A549 (cell line): ENCODE results near the gene CHD6. TPM values are rescaled to one million over a fixed set of nuclear protein-coding genes. Genes with fewer than 3 reads are reported as not detected.
A peak's percentile ranks its signal among the peaks of the same experiment; 100 is the strongest.

Source experiments
- ATAC-seq, 2 experiments: fragments of 200-7000 bp in 1 of 2; fragments of >200 bp in 1 of 2; cut with Nextera tagmentation in 1 of 2; cut with Tn5 transposase in 1 of 2; 3 replicates each; pipeline versions ENCODE4 v1.8.0 to v1.9.1; 2018 to 2020; ENCODE audit warnings: mild to moderate bottlenecking in 1 of 2, moderate library complexity in 1 of 2
- CTCF ChIA-PET: fragments of 300-600 bp; sonication (Branson Sonifier 250); formaldehyde crosslinking; extraction: SDS; loops from one replicate; lab custom pipeline; 2021; ENCODE audit warnings: antibody characterized with exemption, inconsistent platforms; lab: Yijun Ruan, JAX
- POLR2A ChIA-PET: fragments of 350-600 bp; formaldehyde crosslinking; extraction: SDS; loops from one replicate; lab custom pipeline; 2021; ENCODE audit warnings: antibody characterized with exemption, inconsistent platforms; lab: Yijun Ruan, JAX
- DNase-seq, 2 experiments: peaks; one replicate each; pipeline versions ENCODE4 v3.0.0 to v3.0.0-alpha.2; 2011 to 2016; ENCODE audit warnings: low read depth in 1 of 2, low spot score in 1 of 2
- FAIRE-seq: peaks from 2 replicates; lab custom pipeline; 2011; peaks lifted over from hg19 to GRCh38; lab: Jason Lieb, UNC
- H3K27ac ChIP-seq, 2 experiments: fragments of >200 bp; sonication (Bioruptor Twin); formaldehyde crosslinking; 3 replicates each; pipeline ENCODE4 v1.5.1; 2016 to 2017
- H3K4me1 ChIP-seq: fragments of >200 bp; sonication (Bioruptor Twin); formaldehyde crosslinking; 3 replicates; pipeline ENCODE4 v1.6.1; 2016
- H3K4me2 ChIP-seq: fragments of >200 bp; sonication (Bioruptor Twin); formaldehyde crosslinking; 3 replicates; pipeline ENCODE4 v1.6.1; 2016
- H3K4me3 ChIP-seq: fragments of >200 bp; sonication (Bioruptor Twin); formaldehyde crosslinking; 3 replicates; pipeline ENCODE4 v1.5.1; 2016
- H3K9me3 ChIP-seq: fragments of >200 bp; sonication (Bioruptor Twin); formaldehyde crosslinking; 3 replicates; pipeline ENCODE4 v1.6.1; 2016
- EHF ChIP-seq: fragments of 250-450 bp; sonication (Bioruptor Pico); IDR thresholded peaks from 2 replicates; pipeline ENCODE4 v1.5.0; 2020; ENCODE audit warnings: mild to moderate bottlenecking
- GATA3 ChIP-seq: IDR thresholded peaks from 2 replicates; pipeline ENCODE4 v1.6.1; 2012; ENCODE audit warnings: borderline replicate concordance
- HDAC2 ChIP-seq: fragments of 200-600 bp; sonication (generic); IDR thresholded peaks from 2 replicates; pipeline ENCODE4 v1.6.1; 2016
- HOXB5 ChIP-seq: fragments of 250-450 bp; sonication (Bioruptor Pico); IDR thresholded peaks from 2 replicates; pipeline ENCODE4 v1.5.0; 2020; ENCODE audit warnings: mild to moderate bottlenecking, moderate library complexity
- JUN ChIP-seq, 2 experiments: fragments of >200 bp; sonication (Bioruptor Twin); formaldehyde crosslinking; IDR thresholded peaks; 2 replicates in 1 of 2; 3 replicates in 1 of 2; pipeline ENCODE4 v1.6.1; 2016 to 2017
- MAFK ChIP-seq: fragments of 450-650 bp; IDR thresholded peaks from 2 replicates; pipeline ENCODE4 v1.6.1; 2014; ENCODE audit not compliant: partially characterized antibody
- NFE2L2 ChIP-seq: fragments of 150-350 bp; conservative IDR thresholded peaks from 2 replicates; pipeline ENCODE4 v1.6.1; 2014; ENCODE audit warnings: low read length
- NPAS2 ChIP-seq: fragments of 250-450 bp; sonication (Bioruptor Pico); IDR thresholded peaks from 2 replicates; pipeline ENCODE4 v1.8.0; 2022; ENCODE audit warnings: mild to moderate bottlenecking, moderate library complexity, borderline replicate concordance
- PHF8 ChIP-seq: fragments of 200-600 bp; sonication (generic); IDR thresholded peaks from 2 replicates; pipeline ENCODE4 v1.6.1; 2016; ENCODE audit warnings: low read depth, mild to moderate bottlenecking, antibody characterized with exemption, moderate library complexity, borderline replicate concordance
- RARB ChIP-seq: fragments of 250-450 bp; sonication (Bioruptor Pico); IDR thresholded peaks from 2 replicates; pipeline ENCODE4 v1.8.0; 2021; ENCODE audit warnings: mild to moderate bottlenecking, moderate library complexity
- TFCP2L1 ChIP-seq: fragments of 250-450 bp; sonication (Bioruptor Pico); IDR thresholded peaks from 2 replicates; pipeline ENCODE4 v1.5.0; 2021; ENCODE audit warnings: mild to moderate bottlenecking
- ZNF302 ChIP-seq: fragments of 250-450 bp; sonication (Bioruptor Pico); IDR thresholded peaks from 2 replicates; pipeline ENCODE4 v1.9.0; 2021; ENCODE audit warnings: inconsistent platforms, mild to moderate bottlenecking, moderate library complexity
- WGBS: methylation state at CpG from one replicate; pipeline ENCODE4 v1.1.6; 2017; ENCODE audit errors: missing lambda C conversion rate; 5-methylcytosine and 5-hydroxymethylcytosine counted together
- polyA plus RNA-seq, 4 experiments: library from polyadenylated mRNA; depleted of rRNA in 3 of 4; stranded (reverse); fragments of >200 nt; fragmentation: RNase III in 1 of 4; extraction: RNeasy Plus Mini Kit Qiagen cat#74134 plus additional on column Dnase treatment in 1 of 4; gene quantifications; 2 replicates in 3 of 4; 3 replicates in 1 of 4; pipeline ENCODE4 v1.2.3, GENCODE V29; 2011 to 2017
- TF ChIP-seq, protein P1 (sequence below): fragments of 250-450 bp; sonication (Bioruptor Pico); IDR thresholded peaks from 2 replicates; pipeline ENCODE4 v1.5.0; 2020; ENCODE audit warnings: low read depth, mild to moderate bottlenecking, moderate library complexity
- TF ChIP-seq, protein P2 (sequence below): fragments of 150-350 bp; IDR thresholded peaks from 2 replicates; pipeline ENCODE4 v1.6.1; 2014; ENCODE audit warnings: low read depth, mild to moderate bottlenecking, low read length
- TF ChIP-seq, protein P3 (sequence below): fragments of 200-600 bp; sonication (generic); IDR thresholded peaks from 2 replicates; pipeline ENCODE4 v1.6.1; 2016; ENCODE audit warnings: antibody characterized with exemption, mild to moderate bottlenecking, moderate library complexity
- TF ChIP-seq, protein P4 (sequence below): IDR thresholded peaks from 2 replicates; pipeline ENCODE4 v1.6.1; 2012
- TF ChIP-seq, protein P5 (sequence below): fragments of >200 bp; sonication (Bioruptor Twin); formaldehyde crosslinking; IDR thresholded peaks from 3 replicates; pipeline ENCODE4 v1.5.1; 2016
- TF ChIP-seq, protein P6 (sequence below): IDR thresholded peaks from 2 replicates; pipeline ENCODE4 v1.6.1; 2012; ENCODE audit warnings: low read depth, borderline replicate concordance
- TF ChIP-seq, protein P7 (sequence below): IDR thresholded peaks from 2 replicates; pipeline ENCODE4 v1.6.1; 2012

The CHD6 gene
- polyA plus RNA-seq, 2 of the 4 experiments (the other 2 are of a cell fraction): 8.2 to 22.6 TPM

DNA sequence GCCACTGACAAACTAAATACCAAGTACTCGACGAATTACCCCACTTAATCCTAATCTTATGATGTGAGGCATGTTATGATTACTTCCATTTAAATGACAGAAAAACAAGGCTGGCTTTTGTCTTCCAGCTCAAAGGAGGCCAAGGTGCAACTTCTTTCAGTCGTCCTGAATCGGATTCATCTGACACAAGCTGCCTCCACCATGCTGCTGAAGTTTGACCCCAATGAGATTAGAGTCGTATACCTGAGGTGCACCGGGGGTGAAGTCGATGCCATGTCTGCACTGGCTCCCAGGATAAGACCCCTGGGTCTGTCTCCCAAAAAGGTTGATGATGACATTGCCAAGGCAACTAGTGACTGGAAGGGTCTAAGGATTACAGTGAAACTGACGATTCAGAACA lies 71.0 kb downstream of the CHD6 start:
- DNase-seq: no peak
- Histone ChIP-seq H3K27ac (no peak overlapping the region), H3K4me2 (no peak overlapping the region), H3K9me3 (no peaks in the 10 kb centered on the region), H3K4me1 (no peaks in the 10 kb centered on the region), H3K4me3 (no peak overlapping the region)
- POLR2A ChIA-PET: no interaction called here
- TF ChIP-seq, protein P1, sequence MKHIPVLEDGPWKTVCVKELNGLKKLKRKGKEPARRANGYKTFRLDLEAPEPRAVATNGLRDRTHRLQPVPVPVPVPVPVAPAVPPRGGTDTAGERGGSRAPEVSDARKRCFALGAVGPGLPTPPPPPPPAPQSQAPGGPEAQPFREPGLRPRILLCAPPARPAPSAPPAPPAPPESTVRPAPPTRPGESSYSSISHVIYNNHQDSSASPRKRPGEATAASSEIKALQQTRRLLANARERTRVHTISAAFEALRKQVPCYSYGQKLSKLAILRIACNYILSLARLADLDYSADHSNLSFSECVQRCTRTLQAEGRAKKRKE (CRISPR knock-in tag): no peak
- TF ChIP-seq RARB (CRISPR knock-in tag): no peak
- FAIRE-seq: no peak
- WGBS: 95% methylated on average over 8 of the region's 8 CpGs
- ATAC-seq: no peak
- CTCF ChIA-PET: no interaction called here

DNA sequence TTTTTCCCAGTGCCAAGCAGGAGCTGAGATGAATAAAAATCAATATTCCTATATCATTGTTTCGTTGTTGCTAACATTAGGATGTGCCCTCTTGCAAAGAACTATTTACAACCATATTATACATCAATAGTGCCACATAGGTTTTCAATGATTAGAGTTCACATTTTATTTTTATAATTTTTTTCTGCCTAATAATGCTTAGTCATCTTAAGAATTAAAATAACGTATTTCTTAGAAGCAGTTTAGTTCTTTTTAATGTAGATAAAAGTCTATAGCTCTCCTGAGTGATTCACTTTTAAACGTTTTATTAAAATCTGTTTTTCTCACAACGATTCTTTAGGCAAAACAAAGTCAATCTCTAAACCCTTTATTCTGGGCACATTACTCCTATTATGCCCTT lies 71.6 kb downstream of the CHD6 start:
- FAIRE-seq: no peak
- no peak for DNase-seq
- no peak for ATAC-seq
- H3K27ac ChIP-seq: no peak overlapping the region
- WGBS: 83% methylated on average over 4 of the region's 4 CpGs
- CTCF ChIA-PET: no interaction called here
- H3K4me2 ChIP-seq: no peak overlapping the region
- no peaks in the 10 kb centered on the region for H3K4me1 ChIP-seq
- H3K4me3 ChIP-seq: no peak overlapping the region
- no peak for TF ChIP-seq PHF8
- peak; percentile 33 for TF ChIP-seq MAFK
- TF ChIP-seq NPAS2 (CRISPR knock-in tag): no peak
- no peaks in the 10 kb centered on the region for H3K9me3 ChIP-seq
- POLR2A ChIA-PET: no interaction called here

DNA sequence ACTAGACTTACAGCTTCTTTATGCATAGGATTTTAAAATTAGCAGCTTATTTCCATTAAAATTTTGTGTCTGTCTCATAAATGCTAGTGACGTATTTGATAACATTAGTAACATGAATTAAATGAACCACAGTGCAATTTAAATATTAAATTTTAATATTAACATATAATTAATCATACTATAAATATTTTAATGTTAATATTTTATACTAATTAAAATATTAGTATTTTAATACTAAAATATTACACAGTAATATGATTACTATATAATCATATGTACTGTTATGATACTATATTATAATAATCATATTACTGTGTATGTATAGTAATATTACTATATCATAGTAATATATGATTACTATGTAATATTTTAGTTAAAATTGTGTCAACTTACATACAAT lies 73.7 kb downstream of the CHD6 start:
- 77% methylated on average over 1 of the region's 1 CpG for WGBS
- FAIRE-seq (no peak), ATAC-seq (no peak), DNase-seq (no peak)
- POLR2A ChIA-PET: no interaction called here
- TF ChIP-seq, protein P2, sequence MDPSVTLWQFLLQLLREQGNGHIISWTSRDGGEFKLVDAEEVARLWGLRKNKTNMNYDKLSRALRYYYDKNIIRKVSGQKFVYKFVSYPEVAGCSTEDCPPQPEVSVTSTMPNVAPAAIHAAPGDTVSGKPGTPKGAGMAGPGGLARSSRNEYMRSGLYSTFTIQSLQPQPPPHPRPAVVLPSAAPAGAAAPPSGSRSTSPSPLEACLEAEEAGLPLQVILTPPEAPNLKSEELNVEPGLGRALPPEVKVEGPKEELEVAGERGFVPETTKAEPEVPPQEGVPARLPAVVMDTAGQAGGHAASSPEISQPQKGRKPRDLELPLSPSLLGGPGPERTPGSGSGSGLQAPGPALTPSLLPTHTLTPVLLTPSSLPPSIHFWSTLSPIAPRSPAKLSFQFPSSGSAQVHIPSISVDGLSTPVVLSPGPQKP: no peak
- TF ChIP-seq NPAS2 (CRISPR knock-in tag) (no peak), HOXB5 (CRISPR knock-in tag) (no peak), NFE2L2 (no peak)
- TF ChIP-seq, protein P3, sequence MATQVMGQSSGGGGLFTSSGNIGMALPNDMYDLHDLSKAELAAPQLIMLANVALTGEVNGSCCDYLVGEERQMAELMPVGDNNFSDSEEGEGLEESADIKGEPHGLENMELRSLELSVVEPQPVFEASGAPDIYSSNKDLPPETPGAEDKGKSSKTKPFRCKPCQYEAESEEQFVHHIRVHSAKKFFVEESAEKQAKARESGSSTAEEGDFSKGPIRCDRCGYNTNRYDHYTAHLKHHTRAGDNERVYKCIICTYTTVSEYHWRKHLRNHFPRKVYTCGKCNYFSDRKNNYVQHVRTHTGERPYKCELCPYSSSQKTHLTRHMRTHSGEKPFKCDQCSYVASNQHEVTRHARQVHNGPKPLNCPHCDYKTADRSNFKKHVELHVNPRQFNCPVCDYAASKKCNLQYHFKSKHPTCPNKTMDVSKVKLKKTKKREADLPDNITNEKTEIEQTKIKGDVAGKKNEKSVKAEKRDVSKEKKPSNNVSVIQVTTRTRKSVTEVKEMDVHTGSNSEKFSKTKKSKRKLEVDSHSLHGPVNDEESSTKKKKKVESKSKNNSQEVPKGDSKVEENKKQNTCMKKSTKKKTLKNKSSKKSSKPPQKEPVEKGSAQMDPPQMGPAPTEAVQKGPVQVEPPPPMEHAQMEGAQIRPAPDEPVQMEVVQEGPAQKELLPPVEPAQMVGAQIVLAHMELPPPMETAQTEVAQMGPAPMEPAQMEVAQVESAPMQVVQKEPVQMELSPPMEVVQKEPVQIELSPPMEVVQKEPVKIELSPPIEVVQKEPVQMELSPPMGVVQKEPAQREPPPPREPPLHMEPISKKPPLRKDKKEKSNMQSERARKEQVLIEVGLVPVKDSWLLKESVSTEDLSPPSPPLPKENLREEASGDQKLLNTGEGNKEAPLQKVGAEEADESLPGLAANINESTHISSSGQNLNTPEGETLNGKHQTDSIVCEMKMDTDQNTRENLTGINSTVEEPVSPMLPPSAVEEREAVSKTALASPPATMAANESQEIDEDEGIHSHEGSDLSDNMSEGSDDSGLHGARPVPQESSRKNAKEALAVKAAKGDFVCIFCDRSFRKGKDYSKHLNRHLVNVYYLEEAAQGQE: no peak
- TF ChIP-seq, protein P4, sequence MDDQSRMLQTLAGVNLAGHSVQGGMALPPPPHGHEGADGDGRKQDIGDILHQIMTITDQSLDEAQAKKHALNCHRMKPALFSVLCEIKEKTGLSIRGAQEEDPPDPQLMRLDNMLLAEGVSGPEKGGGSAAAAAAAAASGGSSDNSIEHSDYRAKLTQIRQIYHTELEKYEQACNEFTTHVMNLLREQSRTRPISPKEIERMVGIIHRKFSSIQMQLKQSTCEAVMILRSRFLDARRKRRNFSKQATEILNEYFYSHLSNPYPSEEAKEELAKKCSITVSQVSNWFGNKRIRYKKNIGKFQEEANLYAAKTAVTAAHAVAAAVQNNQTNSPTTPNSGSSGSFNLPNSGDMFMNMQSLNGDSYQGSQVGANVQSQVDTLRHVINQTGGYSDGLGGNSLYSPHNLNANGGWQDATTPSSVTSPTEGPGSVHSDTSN: no peak
- no peak overlapping the region for H3K4me2 ChIP-seq
- CTCF ChIA-PET: interaction anchor here (1.0 kb wide), 1 partner anchor 16 kb away, joined by 3 read pairs; no protein-coding TSS in a partner anchor
- H3K27ac ChIP-seq: no peak overlapping the region
- H3K4me1 ChIP-seq: no peaks in the 10 kb centered on the region
- no peaks in the 10 kb centered on the region for H3K9me3 ChIP-seq
- no peak overlapping the region for H3K4me3 ChIP-seq

DNA sequence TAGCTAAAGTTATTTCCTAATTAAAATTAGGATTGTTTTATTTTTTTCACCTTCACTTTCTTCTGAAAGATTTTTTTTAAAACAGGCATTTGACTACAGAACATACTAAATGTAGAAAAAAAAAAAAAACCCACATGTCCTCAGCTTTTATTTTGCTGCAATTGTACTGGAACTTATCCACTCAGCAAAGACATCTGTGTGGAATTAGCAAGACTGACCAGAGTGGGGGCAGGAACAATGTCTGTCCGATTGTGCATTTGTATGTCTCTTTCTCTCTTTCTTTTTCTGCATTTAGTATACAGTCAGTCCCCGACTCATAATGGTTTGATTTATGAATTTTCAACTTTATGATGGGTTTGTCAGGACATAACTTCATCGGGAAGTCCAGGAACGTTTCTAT lies 77.3 kb downstream of the CHD6 start:
- H3K4me1 ChIP-seq: no peaks in the 10 kb centered on the region
- FAIRE-seq (no peak), DNase-seq (no peak), ATAC-seq (no peak)
- H3K27ac ChIP-seq: no peak overlapping the region
- ChIA-PET POLR2A (interaction anchor here (0.6 kb wide), 1 partner anchor 12 kb away, joined by 3 read pairs; no protein-coding TSS in a partner anchor), CTCF (no interaction called here)
- no peak overlapping the region for H3K4me2 ChIP-seq
- 81% methylated on average over 4 of the region's 4 CpGs for WGBS
- peaks cover 9% of the 10 kb centered on the region; the same call in 1 of the 3 replicates for H3K9me3 ChIP-seq
- no peak overlapping the region for H3K4me3 ChIP-seq
- TF ChIP-seq JUN (IDR thresholded peaks at IDR 0.05) (no peak), TFCP2L1 (CRISPR knock-in tag) (no peak), MAFK (no peak), GATA3 (no peak), HDAC2 (no peak), PHF8 (no peak), EHF (CRISPR knock-in tag) (no peak), ZNF302 (no peak)
- TF ChIP-seq, protein P5, sequence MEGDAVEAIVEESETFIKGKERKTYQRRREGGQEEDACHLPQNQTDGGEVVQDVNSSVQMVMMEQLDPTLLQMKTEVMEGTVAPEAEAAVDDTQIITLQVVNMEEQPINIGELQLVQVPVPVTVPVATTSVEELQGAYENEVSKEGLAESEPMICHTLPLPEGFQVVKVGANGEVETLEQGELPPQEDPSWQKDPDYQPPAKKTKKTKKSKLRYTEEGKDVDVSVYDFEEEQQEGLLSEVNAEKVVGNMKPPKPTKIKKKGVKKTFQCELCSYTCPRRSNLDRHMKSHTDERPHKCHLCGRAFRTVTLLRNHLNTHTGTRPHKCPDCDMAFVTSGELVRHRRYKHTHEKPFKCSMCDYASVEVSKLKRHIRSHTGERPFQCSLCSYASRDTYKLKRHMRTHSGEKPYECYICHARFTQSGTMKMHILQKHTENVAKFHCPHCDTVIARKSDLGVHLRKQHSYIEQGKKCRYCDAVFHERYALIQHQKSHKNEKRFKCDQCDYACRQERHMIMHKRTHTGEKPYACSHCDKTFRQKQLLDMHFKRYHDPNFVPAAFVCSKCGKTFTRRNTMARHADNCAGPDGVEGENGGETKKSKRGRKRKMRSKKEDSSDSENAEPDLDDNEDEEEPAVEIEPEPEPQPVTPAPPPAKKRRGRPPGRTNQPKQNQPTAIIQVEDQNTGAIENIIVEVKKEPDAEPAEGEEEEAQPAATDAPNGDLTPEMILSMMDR: no peak
- TF ChIP-seq, protein P6, sequence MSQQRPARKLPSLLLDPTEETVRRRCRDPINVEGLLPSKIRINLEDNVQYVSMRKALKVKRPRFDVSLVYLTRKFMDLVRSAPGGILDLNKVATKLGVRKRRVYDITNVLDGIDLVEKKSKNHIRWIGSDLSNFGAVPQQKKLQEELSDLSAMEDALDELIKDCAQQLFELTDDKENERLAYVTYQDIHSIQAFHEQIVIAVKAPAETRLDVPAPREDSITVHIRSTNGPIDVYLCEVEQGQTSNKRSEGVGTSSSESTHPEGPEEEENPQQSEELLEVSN: no peak
- TF ChIP-seq, protein P7, sequence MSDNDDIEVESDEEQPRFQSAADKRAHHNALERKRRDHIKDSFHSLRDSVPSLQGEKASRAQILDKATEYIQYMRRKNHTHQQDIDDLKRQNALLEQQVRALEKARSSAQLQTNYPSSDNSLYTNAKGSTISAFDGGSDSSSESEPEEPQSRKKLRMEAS: no peak
